ENCODE data around the gene BPI.
"Not testable (repeated sequence)": the region's sequence is repeated elsewhere in the genome, so short reads cannot be mapped to it uniquely, and the experiment has no call there.

BPI gene

DNA sequence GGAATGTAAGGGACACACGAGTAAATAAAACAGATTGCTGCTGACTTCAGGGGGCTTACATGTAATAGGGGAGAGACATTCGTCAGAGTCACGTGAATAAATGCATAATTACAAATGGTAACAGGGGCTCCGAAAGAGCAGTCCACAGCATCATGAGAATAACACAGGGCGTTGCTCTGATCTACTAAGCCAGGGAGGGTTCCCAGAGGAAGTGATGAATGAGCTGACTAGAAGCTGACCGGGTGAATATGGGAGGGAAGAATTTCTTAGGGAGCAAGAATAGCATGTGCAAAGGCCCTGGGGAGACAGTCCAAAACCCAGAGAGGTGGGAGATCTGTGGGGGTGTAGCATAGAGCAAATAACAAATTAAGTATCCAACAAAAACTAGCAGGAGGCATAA is 2.4 kb downstream of the BPI start:
- no peak for DNase-seq

DNA sequence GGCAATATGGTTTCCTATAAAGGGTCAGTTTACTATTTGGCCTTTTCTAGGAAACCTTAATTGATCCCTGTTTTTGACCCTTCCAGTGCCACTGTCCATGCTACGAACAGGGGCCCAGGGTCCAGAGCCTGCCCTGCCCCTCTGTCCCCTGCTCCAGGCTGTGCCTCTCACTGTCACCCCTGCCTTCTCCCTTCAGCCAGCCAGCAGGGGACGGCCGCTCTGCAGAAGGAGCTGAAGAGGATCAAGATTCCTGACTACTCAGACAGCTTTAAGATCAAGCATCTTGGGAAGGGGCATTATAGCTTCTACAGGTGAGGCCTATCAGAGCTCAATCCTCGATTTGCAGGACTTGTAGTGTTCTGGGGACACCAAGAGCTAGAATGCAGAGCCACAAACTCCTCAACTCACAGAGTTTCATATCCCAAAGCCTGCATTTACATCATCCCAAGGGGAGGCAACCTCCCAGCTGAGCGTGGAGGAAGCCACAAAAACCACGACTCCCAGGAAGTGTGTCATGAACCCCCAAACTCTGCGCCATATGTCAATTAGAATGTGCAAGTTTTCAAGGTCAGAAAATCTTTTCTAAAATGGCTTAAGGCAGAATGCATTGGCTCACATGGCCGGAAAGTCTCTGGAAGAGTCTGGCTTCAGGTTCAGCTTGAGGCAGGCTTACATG is 3.6 kb downstream of the BPI start:
- DNase-seq = no peak

DNA sequence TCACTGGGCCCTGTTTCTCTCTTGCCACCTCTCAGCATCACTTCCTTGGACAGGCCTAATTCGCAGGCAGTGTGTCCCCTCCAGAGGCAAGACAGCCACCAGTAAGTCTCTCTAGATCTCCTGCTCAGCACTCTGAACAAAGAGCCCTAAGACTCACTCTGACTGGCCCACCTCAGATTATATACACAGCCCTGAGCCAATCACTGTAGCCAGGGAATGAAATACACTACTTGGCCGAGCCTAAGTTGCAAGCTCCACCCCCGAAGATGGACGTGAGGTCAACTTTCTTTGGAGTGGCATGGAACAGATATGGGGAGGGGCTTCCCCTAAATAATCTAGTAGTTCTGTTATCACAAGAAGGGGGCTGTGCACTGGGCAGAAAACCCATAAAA is 4.1 kb downstream of the BPI start:
- no peak for DNase-seq

DNA sequence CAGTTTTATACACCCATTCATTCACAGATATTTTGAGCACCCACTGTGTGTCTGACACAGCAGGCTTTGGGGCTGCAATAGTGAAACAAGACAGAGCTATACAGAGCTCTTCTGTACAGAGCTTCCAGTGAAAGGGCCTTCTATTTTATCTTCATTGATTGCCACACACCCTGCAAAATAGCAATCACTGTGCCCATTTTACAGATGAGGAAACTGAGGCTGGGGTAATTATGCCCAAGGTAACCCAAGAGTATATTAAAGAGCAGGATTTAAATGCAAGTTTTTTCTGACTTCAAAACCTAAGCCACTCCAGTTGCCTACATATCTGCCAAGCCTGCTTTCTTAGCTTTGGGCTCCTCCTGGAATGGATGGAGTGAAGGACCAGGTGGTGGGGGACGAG is 4.5 kb downstream of the BPI start:
- no peak for DNase-seq

DNA sequence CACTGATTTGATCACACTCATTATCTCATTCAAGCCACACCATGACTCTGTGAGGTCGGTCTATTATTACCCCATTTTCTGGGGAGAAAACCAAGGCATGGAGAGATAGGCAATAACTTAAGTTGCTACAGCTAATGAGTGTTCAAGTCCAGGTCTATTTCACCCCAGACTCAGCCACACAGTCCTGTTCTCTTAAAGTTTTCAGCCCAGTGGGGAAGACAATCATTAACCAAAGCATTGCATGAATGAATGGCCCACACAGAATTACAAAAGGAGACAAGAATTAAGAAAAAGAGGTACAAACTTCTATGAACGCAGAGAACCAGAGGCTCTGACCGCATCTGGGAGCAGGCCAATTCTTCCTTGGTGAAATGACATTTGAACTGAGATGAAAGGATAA is 7.1 kb downstream of the BPI start:
- no peak for DNase-seq

DNA sequence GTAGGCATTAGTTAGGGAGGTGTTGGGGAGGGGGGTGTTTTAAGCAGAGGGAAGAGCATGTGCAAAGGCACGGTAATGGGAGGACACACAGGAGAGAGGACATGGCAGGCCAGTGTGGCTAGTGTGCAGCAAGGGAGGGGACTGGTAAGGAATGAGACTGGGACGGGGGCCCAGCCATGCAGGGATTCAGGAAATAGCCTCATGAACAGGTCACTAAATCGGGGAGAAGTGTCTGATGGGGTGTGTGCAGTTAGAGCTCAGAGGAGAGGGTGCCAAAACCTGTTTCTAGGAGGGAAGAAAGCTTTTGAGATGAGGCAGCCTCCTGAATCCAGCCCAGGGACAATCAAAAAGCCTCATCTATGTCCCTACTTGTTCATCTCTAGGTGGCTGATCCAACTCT is 7.5 kb downstream of the BPI start:
- DNase-seq = no peak

DNA sequence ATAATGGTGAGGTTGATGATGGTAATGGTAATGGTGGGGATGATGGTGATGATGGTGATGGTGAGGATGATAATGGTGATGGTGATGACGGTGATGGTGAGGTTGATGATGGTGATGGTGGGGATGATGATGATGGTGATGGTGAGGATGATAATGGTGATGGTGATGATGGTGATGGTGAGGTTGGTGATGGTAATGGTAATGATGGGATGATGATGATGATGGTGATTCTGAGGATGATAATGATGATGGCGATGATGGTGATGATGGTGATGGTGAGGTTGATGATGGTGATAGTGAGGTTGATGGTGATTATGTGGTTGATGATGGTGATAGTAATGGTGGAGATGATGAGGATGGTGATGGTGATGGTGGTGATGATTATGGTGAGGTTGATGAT is 9.7 kb downstream of the BPI start:
- DNase-seq = no peak

DNA sequence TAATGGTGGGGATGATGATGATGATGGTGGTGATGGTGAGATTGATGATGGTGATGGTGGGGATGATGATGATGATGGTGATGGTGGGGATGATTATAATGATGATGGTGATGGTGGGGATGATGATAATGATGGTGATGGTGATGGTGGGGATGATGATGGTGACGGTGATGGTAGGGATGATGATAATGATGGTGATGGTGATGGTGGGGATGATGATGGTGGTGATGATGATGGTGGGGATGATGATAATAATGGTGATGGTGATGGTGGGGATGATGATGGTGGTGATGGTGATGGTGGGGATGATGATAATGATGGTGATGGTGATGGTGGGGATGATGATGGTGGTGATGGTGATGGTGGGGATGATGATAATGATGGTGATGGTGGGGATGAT is 10.4 kb downstream of the BPI start:
- not testable (repeated sequence) for DNase-seq

DNA sequence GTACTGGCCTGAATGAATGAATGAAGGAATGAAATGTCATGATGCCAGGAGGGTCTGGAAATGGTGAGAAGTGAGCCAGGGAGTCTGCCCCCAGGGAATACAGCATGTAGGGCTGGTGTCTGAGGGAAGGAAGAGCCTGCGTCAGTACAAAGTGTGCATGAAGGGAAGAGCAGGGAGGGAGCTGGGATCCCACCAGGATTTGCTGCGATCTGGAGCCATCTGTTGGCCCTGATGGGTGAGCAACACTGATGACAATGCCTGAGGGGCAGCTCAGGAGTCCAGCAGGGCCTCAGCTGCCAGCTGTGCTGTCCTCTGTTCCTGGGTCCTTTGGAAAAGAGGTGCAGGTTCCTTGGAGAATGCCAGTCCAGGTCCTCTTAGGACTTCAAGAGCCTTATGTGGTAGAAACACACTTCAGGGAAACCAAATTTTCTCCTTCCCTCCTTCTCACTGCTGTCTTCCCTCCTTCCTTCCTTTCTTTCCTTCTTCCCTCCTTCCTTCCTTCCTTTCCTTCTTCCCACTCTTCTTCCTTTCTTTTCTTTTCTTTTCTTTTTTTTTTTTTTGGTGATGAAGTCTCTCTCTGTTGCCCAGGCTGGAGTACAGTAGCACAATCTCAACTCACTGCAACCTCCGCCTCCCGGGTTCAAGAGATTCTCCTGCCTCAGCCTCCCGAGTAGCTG is 11.5 kb downstream of the BPI start:
- no peak for DNase-seq

DNA sequence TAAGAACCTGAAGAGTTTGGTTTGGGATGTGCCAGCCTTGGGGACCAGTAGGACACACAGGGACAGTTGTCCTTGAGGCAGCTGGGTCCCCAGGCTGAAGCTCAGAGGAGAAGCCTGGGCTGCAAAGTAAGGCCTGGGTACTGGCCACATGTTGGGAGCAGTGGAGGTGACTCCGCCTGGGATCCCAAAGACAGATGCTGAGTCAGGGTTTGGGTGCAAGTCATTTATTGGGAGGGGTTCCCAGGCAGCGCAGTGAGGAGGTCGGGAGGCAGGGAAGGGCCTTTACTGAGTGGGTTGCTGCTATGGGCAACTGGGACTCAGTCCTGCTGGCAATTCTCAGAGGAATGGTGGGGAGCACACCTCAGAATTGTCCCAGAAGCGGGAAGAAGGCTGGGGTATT is 12.4 kb downstream of the BPI start:
- DNase-seq = no peak

DNA sequence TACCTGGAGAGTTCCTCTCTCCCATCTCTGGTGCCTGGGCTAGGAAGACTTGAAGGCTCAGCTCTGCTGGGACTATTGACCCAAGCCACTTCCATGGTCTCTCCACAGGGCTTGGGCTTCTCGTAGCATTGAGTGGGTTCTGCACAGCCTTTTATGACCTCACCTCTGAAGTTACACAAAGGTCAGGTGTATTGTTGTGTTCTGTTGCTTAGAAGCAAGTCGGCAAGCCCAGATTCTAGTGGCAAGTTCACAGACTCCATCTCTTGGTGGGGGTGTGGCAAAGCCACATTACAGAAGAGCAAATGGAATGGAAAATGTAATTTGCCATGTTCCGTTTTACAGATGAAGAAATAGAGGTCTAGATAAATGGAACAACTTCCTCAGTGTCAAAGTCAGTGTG is 13.5 kb downstream of the BPI start:
- no peak for DNase-seq

DNA sequence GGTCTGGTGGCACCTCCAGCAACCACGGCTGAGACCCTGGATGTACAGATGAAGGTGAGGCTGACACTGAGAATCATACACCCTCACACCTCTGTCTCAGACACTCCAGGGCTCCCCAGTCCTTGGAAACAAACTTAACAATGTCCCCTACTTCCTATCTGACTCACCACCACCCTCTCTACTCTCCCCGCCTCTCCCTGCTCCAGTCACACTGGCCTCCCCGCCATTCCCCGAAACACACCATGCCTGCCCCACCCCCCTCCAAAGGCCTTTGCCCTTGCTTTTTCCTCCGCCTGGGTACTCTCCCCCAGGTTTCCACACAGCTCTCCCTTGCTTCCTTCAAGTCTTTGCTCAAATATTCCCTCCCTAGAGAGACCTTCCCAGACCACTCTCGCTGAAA is 16.3 kb downstream of the BPI start:
- DNase-seq = no peak

DNA sequence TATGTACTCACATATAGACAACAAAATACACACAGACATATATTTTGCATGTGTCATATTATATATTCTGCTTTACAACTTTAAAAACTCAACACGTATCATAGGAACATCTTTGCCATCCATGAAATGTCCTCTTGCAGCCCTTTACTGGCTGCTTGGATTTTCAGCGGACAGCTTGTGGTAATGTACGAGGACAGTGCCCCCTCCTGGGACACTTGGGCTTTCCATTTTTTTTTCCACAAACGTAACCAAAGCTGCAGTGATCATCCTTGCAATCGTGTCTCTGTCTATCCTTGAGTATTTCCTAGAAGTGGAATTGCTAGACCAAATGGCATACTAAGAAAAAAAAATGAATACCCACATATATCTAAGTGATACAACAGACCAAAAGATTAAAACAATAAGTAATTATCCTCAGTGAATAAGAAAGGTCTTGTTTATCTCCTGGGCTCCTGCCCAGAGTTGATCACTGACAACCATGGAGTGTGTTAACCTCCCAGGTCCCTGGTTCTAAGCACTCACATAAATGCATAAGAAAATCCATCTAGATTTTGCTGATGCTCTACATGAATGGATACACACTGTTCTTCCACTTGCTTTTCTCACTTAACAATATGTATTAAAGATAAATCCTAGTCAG is 18.1 kb downstream of the BPI start:
- DNase-seq = no peak

DNA sequence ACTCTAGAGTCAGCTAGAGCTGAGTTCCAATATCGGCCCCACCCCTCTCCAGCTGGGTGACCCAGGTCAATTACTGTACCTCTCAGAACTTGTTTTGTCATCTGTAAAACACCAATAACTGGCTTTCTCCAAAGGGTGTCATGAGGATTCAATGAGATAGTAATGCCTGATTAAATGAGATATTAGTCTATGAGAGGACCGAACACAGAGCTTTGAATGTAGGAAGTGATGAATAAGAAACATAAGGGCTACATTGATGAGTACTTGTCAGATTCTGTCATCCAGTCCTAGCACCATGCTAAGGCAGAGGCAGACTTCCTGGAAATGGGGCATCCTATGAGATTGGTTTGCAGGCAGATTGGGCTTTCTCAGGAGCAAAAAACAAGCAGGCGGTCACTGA is 20.2 kb downstream of the BPI start:
- DNase-seq = no peak

DNA sequence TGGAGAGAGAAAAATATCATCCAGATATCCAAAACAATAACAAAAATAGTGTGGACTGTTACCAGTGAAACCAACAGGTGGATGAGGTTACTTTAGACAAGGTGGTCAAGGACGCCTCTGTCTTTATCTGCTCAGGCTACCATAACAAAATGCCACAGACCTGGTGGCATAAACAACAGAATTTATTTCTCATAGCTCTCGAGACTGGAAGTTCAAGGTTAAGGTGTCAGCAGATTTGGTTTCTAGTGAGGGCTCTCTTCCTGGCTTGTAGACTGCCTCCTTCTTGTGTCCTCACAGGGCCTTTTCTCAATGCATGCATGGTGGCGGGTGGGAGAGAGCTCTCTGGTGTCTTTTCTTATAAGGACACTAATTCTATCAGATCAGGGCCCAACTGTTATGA is 21.2 kb downstream of the BPI start:
- DNase-seq = no peak

DNA sequence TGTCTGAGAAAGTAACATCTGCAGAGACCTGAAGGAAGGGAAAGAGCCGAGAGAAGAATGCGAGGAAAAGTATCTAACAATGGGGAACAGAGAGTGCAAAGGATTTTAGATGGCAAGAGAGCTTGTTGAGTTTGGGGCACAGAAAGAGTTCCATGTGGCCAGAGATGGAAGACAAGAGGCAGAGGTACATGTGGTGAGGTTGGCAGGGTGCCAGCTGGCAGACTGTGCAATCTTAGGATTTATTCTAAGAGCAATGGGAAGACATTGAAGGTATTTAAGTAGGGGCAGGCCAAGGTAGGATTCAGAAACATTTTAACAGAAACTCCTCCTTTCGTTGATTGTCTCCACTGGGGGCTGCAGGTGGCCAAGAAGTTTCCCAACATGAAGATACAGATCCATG is 21.9 kb downstream of the BPI start:
- no peak for DNase-seq

DNA sequence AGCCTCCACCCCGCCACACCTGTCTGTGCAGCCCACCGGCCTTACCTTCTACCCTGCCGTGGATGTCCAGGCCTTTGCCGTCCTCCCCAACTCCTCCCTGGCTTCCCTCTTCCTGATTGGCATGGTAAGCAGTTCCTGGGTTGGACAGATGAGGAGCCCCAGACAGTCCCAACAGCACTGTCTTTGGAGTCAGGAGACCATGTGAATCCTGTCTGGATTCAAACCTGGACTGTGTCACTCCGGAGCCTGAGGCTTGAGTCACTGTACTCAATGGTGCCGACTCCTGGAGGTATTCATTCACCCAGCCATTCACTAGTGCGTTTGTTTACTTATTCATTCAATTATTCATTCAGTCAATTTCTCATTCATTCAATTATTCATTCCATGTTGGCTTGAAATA is 22.4 kb downstream of the BPI start:
- no peak for DNase-seq

DNA sequence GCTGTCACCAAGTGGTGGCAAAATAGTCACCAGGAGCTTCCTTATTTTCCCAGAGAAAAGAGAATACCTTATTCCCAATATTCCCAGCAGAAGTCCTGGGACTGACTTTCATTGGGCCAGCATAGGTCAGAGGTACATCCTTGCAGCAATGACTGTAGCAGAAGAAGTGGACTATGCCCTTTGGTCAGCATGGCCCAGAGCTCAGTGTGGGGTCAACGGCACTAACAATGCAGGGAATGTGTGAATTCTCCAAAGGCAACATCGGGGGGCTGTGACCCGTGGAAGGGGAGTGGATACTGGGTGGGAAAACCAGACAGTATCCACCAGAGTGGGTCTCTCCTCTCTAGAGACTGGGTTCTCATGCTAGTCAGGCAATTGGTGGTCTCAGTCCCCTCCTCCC is 26.7 kb downstream of the BPI start:
- DNase-seq = no peak

DNA sequence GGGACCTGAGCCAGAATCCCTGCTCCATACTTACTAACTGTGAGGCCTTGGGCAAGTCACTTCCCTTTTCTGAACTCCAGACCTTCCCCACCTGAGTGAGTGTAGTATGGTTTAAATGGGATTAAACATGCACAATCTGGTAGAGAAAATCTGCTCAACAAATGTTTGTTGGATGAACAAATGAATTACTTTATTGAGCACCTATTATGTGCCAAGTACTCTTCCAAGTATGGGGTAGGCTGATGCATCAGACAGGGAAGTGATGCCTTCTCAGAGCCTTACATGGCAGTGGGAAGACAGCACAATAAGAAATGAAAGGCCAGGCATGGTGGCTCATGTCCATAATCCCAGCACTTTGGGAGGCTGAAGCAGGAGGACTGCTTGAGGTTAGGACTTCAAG is 27.3 kb downstream of the BPI start:
- no peak for DNase-seq

DNA sequence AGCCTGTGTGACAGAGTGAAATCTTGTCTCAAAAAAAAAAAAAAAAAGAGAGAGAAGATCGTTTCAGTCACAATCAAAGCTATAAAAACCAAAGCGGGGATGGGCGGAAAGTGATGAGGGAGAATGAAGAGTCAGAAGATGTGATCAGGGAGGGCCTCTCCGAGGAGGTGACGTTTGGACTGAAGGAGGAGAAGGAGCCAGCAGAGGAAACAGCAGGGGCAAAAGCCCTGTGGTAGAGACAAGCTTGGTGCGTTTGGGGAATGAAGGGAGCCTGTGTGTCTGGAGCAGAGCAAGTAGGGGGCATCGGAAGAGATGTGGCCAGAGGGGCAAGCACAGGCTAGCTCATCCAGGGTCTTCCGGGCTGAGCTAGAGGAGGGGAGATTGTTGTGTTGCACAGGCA is 27.9 kb downstream of the BPI start:
- DNase-seq = no peak

DNA sequence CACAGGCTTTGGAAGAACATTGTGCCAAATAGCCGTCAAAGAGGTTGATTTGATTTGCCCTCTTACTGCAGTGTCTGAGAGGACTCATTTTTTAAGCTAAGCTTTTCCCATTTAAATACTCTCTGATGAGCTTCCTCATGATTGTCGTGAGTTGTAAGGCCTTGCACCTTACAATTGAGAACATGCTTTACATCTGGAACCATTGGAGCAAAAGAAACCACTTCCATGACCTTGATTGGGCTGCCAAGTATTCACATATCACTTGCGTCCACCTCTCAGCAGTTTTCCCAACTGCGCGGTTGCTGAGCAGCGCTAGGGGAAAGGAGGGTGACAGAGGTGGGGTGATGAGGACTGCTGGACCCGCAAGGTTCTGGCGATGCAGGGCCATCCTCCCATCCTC is 30.1 kb downstream of the BPI start:
- DNase-seq = no peak

DNA sequence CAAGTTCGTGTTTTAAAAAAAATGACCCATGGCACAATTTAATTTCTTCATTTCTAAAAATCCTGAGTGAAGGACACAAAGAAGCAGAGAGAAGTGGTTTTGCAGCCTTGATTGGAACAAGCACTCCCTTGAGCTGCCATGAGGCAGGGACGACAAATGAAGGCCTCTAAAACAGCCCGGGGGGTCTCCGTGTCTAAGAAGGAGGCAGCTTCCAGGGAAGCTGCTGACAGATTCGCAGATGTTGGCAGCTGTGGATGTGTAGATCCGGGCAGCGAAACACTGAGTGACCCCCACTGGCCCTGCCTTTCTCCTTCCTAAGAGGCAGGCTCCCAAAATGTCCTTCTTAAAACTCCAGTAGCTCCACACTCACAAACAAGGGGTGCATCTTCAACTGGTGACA is 32.8 kb downstream of the BPI start:
- DNase-seq = no peak

DNA sequence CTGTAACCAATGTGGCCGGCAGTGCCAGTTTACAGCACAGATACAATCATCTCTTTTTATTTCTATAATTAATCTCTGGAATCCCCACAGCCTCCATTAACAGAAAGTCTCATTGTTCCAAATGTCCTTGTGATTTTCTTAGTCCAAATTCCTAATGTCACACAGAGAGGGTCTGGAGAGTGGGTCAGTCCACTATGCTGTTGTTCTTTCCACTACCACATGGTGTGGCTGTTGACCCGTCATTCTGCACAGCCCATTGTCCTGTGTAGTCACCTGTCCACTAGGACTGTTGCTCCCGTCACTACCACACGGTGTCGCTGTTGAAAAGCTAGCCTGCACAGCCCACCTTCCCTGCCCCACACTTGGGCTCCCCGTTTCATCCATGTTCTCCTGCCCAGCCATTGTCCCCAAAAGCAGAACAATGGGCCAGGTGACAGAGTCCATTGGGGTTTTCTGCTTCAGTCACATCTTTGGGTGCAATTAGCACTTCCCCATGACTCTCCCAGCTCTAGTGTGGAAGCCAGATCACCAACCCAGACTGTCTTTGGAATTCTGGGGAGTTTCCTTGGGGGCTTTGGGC is 33.7 kb downstream of the BPI start:
- DNase-seq = no peak

DNA sequence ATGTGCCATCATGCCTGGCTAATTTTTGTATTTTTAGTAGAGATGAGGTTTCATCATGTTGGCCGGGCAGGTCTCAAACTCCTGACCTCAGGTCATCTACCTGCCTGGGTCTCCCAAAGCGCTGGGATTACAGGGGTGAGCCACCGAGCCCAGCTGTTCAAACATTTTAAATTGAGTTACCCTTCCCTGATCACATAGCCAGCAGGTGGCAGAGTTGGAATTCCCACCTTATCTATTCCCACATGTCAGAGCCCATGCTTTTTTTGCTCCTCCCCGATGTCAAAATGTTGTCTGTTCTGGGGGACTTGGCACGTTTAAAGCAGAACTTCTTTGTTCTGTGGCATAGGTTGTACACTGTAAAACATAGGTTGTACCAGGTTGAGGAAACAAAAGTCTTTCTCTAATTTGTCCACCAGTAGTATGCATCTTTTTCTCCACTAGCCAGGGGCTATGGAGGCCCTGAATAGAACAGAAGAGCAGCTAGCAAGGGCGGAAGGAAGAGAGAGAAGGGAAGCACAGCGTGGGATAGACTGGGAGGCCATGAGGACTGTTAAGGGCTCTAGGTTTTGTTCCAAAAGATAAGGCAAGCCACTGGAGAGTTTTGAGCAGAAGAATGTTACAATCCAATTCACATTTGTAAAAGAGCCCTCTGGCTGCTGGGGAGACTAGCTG is 35.0 kb downstream of the BPI start:
- no peak for DNase-seq

Measured in NCI-H1417 treated with DMSO at 0.1 percent for 48 hours (cell line).